Cardiac muscle cell (in vitro differentiated cells and primary cell): ENCODE measurements around the gene DENND2A. TPM values are rescaled to one million over a fixed set of nuclear protein-coding genes. Genes with fewer than 3 reads are reported as not detected.
"Not testable (repeated sequence)": the region's sequence is repeated elsewhere in the genome, so short reads cannot be mapped to it uniquely, and the experiment has no call there.

Experiments used
- DNase-seq, 2 donors: peaks; one replicate each; pipeline versions ENCODE4 v3.0.0 to v3.0.0-alpha.2; 2010 to 2017; ENCODE audit warnings: low read depth in 1 of 2, low spot score in 1 of 2
- H3K27ac ChIP-seq: fragments of 200-600 bp; sonication (generic); 2 replicates; pipeline ENCODE4 v1.5.1; 2016
- H3K27me3 ChIP-seq: fragments of 200-600 bp; sonication (generic); 2 replicates; pipeline ENCODE4 v1.6.0; 2016; ENCODE audit warnings: control low read depth
- H3K36me3 ChIP-seq: fragments of 200-600 bp; sonication (generic); 2 replicates; pipeline ENCODE4 v1.5.1; 2016; ENCODE audit warnings: control low read depth
- H3K4me1 ChIP-seq: fragments of 200-600 bp; sonication (generic); 2 replicates; pipeline ENCODE4 v1.8.1; 2017; ENCODE audit warnings: low read depth, mild to moderate bottlenecking, mixed run types
- H3K4me3 ChIP-seq: fragments of 200-600 bp; sonication (generic); 2 replicates; pipeline ENCODE4 v1.5.1; 2016; ENCODE audit warnings: mild to moderate bottlenecking
- H3K9me3 ChIP-seq: fragments of 200-600 bp; sonication (generic); 2 replicates; pipeline ENCODE4 v1.5.1; 2017; ENCODE audit warnings: low read depth, mild to moderate bottlenecking, control low read depth
- polyA plus RNA-seq: library from polyadenylated mRNA; unstranded; fragments of >200 nt; fragmentation: Nextera tagmentation; extraction: Ambion mirVana; gene quantifications from 2 replicates; pipeline ENCODE4 v1.2.1, GENCODE V29; 2016
- total RNA-seq: library from RNA; depleted of rRNA; stranded (reverse); fragments of >200 nt; gene quantifications from 2 replicates; pipeline ENCODE4 v1.2.3, GENCODE V29; 2016
- TF ChIP-seq, protein P1 (sequence below): IDR thresholded peaks from 2 replicates; pipeline ENCODE4 v1.5.1; 2012; ENCODE audit warnings: low read depth, mild to moderate bottlenecking, low read length

The DENND2A gene
- total and polyA plus RNA-seq, 2 experiments from 2014 or later = 14.0 to 21.7 TPM

DNA sequence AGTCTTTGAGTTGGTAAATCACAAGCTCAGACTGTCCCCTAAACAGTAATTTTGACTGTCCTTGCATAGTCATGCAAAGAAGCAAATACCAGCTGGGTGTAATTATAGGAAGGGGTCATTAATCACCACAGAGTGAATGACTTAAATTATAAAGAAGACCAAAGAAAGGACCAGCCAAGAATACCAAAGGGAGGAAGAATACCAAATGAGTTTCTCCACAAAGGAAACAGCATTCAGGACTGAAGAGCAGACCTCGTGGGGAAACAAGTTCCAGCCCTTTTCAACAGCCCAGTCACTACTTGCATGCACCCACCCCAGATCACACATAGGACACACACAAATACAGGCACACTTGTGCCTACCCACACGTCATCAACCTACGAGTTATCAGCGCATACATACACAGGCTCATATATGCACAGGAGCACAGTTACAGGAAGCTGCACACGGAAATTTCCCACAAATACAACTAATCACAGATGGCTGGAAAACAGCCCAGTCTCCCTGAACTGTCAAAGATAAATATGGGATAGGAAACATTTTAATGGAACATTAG, 77.6 kb downstream of the DENND2A start:
- no peak overlapping the region for H3K27ac ChIP-seq

DNA sequence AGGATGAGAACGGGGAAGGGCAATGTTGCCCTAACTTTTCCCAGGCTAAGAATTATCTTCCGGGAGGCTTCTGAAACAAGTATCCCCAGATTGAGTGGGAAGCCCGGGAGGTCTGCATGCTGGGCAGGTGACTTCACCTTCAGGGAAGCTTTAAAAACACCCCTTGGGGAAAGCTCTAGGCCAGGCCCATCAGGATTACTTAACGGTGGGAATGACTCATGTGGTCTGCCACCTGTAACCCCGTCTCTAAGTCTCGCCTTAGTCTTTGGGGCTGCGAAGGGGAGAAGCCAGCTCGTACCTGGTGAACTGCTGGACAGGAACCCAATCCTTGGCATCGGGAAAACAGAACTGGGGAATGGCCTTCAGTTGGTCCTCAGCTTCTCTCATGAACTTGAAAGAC, 81.2 kb downstream of the DENND2A start:
- H3K27ac ChIP-seq = no peak overlapping the region
- DNase-seq = no peak
- H3K27me3 ChIP-seq = no peaks in the 10 kb centered on the region
- H3K9me3 ChIP-seq = no peaks in the 10 kb centered on the region
- no peak overlapping the region for H3K4me3 ChIP-seq
- TF ChIP-seq, protein P1, sequence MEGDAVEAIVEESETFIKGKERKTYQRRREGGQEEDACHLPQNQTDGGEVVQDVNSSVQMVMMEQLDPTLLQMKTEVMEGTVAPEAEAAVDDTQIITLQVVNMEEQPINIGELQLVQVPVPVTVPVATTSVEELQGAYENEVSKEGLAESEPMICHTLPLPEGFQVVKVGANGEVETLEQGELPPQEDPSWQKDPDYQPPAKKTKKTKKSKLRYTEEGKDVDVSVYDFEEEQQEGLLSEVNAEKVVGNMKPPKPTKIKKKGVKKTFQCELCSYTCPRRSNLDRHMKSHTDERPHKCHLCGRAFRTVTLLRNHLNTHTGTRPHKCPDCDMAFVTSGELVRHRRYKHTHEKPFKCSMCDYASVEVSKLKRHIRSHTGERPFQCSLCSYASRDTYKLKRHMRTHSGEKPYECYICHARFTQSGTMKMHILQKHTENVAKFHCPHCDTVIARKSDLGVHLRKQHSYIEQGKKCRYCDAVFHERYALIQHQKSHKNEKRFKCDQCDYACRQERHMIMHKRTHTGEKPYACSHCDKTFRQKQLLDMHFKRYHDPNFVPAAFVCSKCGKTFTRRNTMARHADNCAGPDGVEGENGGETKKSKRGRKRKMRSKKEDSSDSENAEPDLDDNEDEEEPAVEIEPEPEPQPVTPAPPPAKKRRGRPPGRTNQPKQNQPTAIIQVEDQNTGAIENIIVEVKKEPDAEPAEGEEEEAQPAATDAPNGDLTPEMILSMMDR = no peak
- H3K36me3 ChIP-seq = peaks cover 3% of the 10 kb centered on the region
- H3K4me1 ChIP-seq = no peaks in the 10 kb centered on the region

More for the DNA sequence above, 77.6 kb downstream of the DENND2A start:
- Histone ChIP-seq H3K36me3 (peaks cover 2% of the 10 kb centered on the region), H3K9me3 (no peaks in the 10 kb centered on the region), H3K4me1 (no peaks in the 10 kb centered on the region), H3K4me3 (no peak overlapping the region), H3K27me3 (no peaks in the 10 kb centered on the region)
- peak in 1 of 2 donors; percentile 28 for DNase-seq
- TF ChIP-seq, protein P1 = no peak

DNA sequence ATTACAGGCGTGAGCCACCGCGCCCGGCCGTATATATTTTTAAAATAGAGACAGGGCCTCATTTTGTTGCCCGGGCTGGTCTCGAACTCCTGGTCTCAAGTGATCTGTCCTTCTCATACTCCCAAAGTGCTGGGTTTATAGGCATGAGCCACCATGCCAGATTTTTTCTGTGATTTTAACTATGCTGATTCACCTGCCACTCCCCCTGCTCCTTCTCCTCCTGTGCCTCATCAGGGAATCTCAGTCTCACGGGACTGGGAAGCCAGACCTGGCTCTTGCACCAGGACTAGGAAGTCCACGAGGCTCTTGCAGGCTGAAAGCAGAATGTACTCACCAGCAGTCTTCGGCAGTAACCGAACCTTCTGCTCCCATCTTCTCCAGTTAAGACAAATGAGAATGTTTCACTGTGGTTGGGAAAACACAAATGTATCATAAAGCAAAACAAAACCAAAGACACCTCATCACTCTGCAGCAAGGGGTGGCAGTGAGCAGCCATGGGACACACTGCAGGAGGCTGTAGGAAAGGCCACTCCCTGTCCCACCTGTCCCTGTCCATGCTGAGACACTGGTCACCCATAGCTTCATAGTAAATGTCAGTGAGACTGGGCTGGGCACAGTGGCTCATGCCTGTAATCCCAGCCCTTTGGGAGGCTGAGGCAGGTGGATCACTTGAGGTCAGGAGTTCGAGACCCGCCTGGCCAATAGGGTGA, 82.6 kb downstream of the DENND2A start:
- no peak overlapping the region for H3K27ac ChIP-seq
- no peaks in the 10 kb centered on the region for H3K27me3 ChIP-seq
- peaks cover 3% of the 10 kb centered on the region for H3K36me3 ChIP-seq
- no peak overlapping the region for H3K4me3 ChIP-seq
- H3K4me1 ChIP-seq = no peaks in the 10 kb centered on the region
- TF ChIP-seq, protein P1 = no peak
- no peak for DNase-seq
- no peaks in the 10 kb centered on the region for H3K9me3 ChIP-seq

DNA sequence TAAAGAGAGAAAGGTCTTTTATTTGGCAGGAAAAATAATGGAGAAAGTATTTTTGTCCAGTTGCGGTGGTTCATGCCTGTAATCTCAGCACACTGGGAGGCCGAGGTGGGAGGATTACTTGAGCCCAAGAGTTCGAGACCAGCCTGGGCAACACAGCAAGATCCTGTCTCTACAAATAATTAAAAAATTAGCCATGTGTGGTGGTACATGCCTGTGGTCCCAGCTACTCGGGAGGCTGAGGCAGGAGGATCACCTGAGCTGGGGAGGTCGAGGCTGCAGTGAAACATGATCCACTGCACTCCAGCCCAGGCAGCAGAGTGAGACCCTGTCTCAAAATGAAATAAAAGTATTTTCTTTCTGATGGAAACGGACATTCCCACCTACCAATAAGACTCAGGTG, 83.5 kb downstream of the DENND2A start:
- TF ChIP-seq, protein P1 = no peak
- no peak overlapping the region for H3K4me3 ChIP-seq
- no peaks in the 10 kb centered on the region for H3K27me3 ChIP-seq
- no peaks in the 10 kb centered on the region for H3K9me3 ChIP-seq
- no peak overlapping the region for H3K27ac ChIP-seq
- H3K4me1 ChIP-seq = no peaks in the 10 kb centered on the region
- peaks cover 3% of the 10 kb centered on the region for H3K36me3 ChIP-seq
- DNase-seq = no peak

DNA sequence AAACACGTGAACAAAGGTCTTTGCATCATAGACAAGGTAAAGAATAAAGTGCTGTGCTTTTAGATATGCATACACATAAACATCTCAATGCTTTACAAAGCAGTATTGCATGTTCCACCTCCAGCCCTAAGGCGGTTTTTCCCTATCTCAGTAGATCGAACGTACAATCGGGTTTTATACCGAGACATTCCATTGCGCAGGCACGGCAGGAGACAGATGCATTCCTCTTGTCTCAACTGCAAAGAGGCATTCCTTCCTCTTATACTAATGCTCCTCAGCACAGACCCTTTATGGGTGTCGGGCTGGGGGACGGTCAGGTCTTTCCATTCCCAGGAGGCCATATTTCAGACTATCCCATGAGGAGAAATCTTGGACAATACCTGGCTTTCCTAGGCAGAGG, 87.4 kb downstream of the DENND2A start:
- not testable (repeated sequence) for H3K27me3 ChIP-seq, H3K9me3 ChIP-seq, H3K4me3 ChIP-seq, H3K27ac ChIP-seq, DNase-seq, H3K36me3 ChIP-seq, H3K4me1 ChIP-seq

DNA sequence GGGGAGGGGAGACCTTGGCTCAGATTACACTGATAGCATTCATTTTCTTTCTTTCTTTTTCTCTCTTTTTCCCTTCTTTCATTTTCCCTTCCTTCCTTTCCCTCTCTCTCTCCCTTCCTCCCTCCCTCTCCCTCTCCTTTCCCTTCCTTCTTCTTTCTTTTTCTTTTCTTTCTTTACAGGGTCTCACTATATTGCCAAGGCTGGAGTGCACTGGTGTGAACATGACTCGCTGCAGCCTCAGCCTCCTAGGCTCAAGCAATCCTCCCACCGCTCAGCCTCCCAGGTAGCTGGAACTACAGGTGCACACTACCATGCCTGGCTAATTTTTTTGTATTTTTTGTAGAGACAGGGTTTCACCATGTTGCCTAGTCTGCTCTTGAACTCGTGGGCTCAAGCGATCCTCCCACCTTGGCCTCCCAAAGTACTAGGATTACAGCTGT, 88.4 kb downstream of the DENND2A start:
- DNase-seq = no peak
- H3K27me3 ChIP-seq = no peaks in the 10 kb centered on the region
- no peaks in the 10 kb centered on the region for H3K4me1 ChIP-seq
- no peak overlapping the region for H3K4me3 ChIP-seq
- TF ChIP-seq, protein P1 = no peak
- H3K9me3 ChIP-seq = no peaks in the 10 kb centered on the region
- H3K36me3 ChIP-seq = no peaks in the 10 kb centered on the region
- no peak overlapping the region for H3K27ac ChIP-seq
